Measurements from ENCODE around the gene RNU1-4.
"Not testable (repeated sequence)": the region's sequence is repeated elsewhere in the genome, so short reads cannot be mapped to it uniquely, and the experiment has no call there.

RNU1-4 gene

DNA sequence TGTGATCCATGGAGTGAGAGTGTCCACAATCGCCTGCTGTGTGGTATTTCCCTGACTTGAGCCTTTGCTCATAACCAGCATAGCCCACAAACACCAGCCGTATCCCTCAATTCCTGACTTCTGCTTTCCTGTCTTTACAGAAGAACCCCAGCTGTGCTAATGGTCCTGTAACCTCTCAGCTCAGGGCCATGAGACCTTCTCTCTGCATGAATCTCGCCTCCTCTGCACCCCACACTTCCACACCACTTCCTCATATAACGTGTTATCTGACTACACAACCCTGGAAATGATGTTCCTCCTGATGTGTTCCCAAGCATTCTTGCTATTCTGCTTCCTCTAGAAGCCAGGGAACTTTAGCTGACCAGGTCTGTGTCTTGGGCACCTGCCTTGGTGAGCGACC lies 41.3 kb downstream of the RNU1-4 start:
- H3K4me3 Mint-ChIP-seq; H3K9me3 Mint-ChIP-seq; H3K4me1 Mint-ChIP-seq (ENCODE audit: low read depth); H3K36me3 Mint-ChIP-seq (ENCODE audit: low read depth); DNase-seq; H3K27ac Mint-ChIP-seq: not testable (repeated sequence)
- peaks cover 24% of the 10 kb centered on the region for H3K27me3 Mint-ChIP-seq

DNA sequence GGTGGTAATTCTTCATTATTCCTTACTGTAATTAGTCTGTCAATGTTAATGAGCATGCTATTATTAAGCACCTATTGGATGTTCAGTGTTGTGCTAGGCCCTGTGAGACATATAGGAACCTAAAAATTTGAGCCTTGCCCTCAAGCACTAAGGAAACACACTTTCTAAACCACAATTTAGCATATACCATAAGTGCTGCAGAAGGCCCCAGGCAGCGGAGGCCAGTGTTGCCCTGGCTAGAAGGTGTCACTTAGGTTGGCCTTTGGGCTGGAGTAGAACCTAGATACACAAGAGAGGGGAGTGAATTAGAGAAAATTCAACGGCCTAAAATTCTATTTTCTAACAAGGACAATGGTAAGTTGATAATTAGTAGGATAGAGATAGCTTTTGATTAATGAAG lies 44.6 kb downstream of the RNU1-4 start:
- not testable (repeated sequence) for H3K9me3 Mint-ChIP-seq; DNase-seq; H3K4me3 Mint-ChIP-seq; H3K36me3 Mint-ChIP-seq (ENCODE audit: low read depth); H3K27me3 Mint-ChIP-seq; H3K27ac Mint-ChIP-seq; H3K4me1 Mint-ChIP-seq (ENCODE audit: low read depth)

DNA sequence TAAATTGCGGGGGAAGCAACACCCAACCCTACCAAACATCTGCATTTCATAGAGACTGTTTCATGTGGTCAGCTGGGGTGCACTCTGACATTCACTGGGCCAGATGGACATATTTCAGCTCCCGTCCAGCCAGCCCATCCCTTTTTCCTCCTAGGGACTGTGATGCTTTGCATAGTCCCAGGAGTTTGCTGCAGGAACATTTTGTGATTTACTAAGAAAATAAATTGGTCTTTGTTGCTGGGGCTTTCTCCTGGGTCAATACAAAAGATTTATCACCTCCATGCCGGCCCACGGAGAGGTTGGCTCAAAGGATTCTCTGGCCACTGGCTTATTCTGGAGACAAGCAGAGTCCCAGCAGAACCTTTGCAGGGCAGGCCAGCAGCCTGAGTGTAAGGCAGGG lies 46.0 kb downstream of the RNU1-4 start:
- H3K9me3 Mint-ChIP-seq: not testable (repeated sequence)

GRCh38 chr1:16787175-16787574 lies 46.9 kb downstream of the RNU1-4 start:
- H3K9me3 Mint-ChIP-seq; DNase-seq; H3K36me3 Mint-ChIP-seq (ENCODE audit: low read depth); H3K4me1 Mint-ChIP-seq (ENCODE audit: low read depth); H3K27ac Mint-ChIP-seq; H3K4me3 Mint-ChIP-seq; H3K27me3 Mint-ChIP-seq: not testable (repeated sequence)

More for the DNA sequence above, 46.0 kb downstream of the RNU1-4 start:
- not testable (repeated sequence) for H3K27ac Mint-ChIP-seq; H3K4me3 Mint-ChIP-seq; H3K36me3 Mint-ChIP-seq (ENCODE audit: low read depth); H3K4me1 Mint-ChIP-seq (ENCODE audit: low read depth); DNase-seq; H3K27me3 Mint-ChIP-seq

DNA sequence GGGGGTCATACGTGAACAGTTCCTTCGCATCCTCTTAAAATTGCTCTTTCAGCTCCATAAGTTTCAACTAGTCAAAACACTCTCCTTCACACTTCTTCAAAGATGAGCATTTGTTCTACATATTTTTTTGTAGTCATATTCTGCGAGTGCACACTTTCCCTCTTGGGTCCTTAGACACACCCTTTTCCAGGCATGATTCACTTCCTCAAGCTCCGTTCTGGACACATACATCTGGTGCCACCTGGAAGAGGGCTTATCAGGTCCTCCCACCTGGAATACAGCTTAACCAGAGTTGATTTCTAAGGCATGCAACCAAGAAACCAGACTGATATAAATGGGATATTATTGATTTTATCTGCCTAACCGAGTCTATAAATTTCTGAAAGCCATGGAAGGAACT lies 47.4 kb downstream of the RNU1-4 start:
- H3K27me3 Mint-ChIP-seq; H3K36me3 Mint-ChIP-seq (ENCODE audit: low read depth); H3K4me1 Mint-ChIP-seq (ENCODE audit: low read depth); DNase-seq; H3K4me3 Mint-ChIP-seq; H3K27ac Mint-ChIP-seq; H3K9me3 Mint-ChIP-seq: not testable (repeated sequence)
